Glomerular visceral epithelial cell (primary cell): ENCODE measurements around the gene WDR37.
"Not testable (repeated sequence)": the region's sequence is repeated elsewhere in the genome, so short reads cannot be mapped to it uniquely, and the experiment has no call there.

Source experiments
- DNase-seq: peaks from one replicate; pipeline ENCODE4 v3.0.0-alpha.2; 2016; ENCODE audit errors: extremely low spot score

WDR37 gene

GRCh38 chr10:1152386-1153250 is 96.4 kb downstream of the WDR37 start:
- no peak for DNase-seq

GRCh38 chr10:1153251-1153763 is 97.1 kb downstream of the WDR37 start:
- DNase-seq, result no peak

- DNase-seq, result no peak
These were observed 97.7 kb downstream of the WDR37 start for GRCh38 chr10:1153805-1154351.

- DNase-seq, result no peak
These were observed 98.5 kb downstream of the WDR37 start for GRCh38 chr10:1154531-1155295.

- no peak for DNase-seq
These were observed 99.8 kb downstream of the WDR37 start for GRCh38 chr10:1155791-1156615.

- DNase-seq, result no peak
These were observed 100.4 kb downstream of the WDR37 start for GRCh38 chr10:1156616-1156886.

- no peak for DNase-seq
These were observed 100.9 kb downstream of the WDR37 start for GRCh38 chr10:1156921-1157614.

- no peak for DNase-seq
These were observed 101.4 kb downstream of the WDR37 start for GRCh38 chr10:1157615-1157933.

GRCh38 chr10:1158066-1158465 is 101.9 kb downstream of the WDR37 start:
- no peak for DNase-seq

GRCh38 chr10:1158536-1158935 is 102.4 kb downstream of the WDR37 start:
- not testable (repeated sequence) for DNase-seq

- DNase-seq, result no peak
These were observed 103.2 kb downstream of the WDR37 start for GRCh38 chr10:1159131-1160061.

- no peak for DNase-seq
These were observed 104.6 kb downstream of the WDR37 start for GRCh38 chr10:1160561-1161314.

- not testable (repeated sequence) for DNase-seq
These were observed 105.1 kb downstream of the WDR37 start for GRCh38 chr10:1161315-1161673.

- DNase-seq, result no peak
These were observed 106.5 kb downstream of the WDR37 start for GRCh38 chr10:1162481-1163203.

- no peak for DNase-seq
These were observed 107.0 kb downstream of the WDR37 start for GRCh38 chr10:1163204-1163660.

- DNase-seq, result no peak
These were observed 107.6 kb downstream of the WDR37 start for GRCh38 chr10:1163831-1164230.

- no peak for DNase-seq
These were observed 110.1 kb downstream of the WDR37 start for GRCh38 chr10:1166101-1166827.

GRCh38 chr10:1166828-1167275 is 110.7 kb downstream of the WDR37 start:
- DNase-seq, result no peak
